ENCODE data around the gene LORICRIN.

The LORICRIN gene

DNA sequence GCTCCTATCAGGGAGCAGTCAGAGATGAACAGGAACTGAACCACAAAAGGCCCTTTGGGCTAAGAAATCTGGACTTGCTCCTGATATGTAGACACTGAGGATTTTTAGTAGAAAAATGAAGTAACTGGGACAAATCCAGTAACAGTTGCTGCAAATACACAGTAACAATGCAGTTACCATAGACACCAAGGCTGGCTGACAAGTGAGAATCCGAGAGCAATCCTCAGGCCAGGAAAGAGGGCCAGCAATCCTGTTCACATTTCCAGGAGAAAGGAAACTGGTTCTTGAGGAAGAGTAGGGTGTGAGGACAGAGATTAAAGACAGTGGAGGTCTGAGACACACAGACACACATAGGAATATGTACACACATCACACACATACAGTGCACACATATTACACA is 9.3 kb upstream of the LORICRIN start:
- DNase-seq (ENCODE audit: low spot score): no peak

GRCh38 chr1:153251087-153251486 is 8.4 kb upstream of the LORICRIN start:
- DNase-seq (ENCODE audit: low spot score): no peak

GRCh38 chr1:153251562-153251961 is 7.9 kb upstream of the LORICRIN start:
- no peak for DNase-seq (ENCODE audit: low spot score)

DNA sequence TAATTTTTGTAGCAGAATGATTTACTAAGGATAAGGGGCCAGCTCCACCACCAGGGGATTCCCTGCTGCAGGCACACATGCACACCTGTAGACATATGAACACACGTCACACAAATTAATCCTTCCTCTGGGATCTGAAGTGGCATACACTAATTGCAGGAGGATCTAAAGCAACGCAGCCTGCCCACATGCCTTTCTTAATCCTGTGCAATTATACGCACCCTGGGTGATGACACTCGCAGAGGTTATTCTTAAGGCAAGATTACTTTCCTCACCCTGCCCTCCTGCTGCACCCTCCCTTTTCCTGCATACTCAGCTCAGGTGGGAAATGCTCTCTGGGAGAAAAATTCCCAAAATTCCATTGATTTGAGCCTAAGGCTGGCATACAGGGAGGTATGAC is 7.5 kb upstream of the LORICRIN start:
- DNase-seq (ENCODE audit: low spot score): no peak

DNA sequence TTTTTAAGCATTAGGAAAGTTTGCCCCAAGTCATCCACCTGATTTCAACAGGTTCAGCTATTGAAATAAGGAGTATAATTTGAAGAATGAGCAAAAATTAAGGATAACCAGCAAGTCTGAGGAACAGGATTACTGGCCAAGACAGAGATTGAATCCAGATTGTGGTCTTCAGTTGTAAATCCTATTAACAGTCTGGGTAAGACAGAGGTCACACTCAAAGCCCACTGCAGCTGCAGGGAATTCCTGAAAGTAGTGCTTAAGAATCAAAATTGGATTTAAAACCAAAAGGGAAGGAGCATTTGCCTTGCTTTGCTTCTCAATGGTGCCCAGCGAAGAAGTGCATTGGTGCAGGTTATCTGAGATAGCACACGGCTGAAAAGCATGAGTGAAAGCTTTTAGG is 6.4 kb upstream of the LORICRIN start:
- DNase-seq (ENCODE audit: low spot score): no peak

GRCh38 chr1:153253693-153254092 is 5.8 kb upstream of the LORICRIN start:
- DNase-seq (ENCODE audit: low spot score): no peak

DNA sequence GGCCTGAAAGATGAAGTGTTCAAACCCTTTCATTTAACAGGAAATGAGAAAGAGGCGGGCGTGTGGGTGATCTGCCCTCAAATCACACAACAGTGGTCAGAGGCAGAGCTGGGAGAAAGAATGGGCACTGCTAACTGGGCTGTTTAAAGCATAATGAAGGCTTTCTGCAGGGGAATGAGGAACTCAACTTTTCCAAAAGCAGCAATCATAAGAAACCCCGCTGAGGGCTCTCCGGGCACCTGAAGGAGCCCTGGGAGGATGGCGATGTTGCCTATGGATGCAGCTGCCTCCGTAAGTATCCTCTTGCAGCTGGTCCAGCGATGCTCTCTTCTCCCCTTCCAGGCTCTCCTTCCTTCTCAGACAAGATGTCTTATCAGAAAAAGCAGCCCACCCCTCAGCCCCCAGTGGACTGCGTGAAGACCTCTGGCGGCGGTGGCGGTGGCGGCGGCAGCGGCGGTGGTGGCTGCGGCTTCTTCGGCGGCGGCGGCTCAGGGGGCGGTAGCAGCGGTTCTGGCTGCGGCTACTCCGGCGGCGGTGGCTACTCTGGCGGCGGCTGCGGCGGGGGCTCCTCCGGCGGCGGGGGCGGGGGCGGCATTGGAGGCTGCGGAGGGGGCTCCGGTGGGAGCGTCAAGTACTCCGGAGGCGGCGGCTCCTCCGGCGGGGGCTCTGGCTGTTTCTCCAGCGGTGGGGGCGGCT is 1.2 kb downstream of the LORICRIN start:
- DNase-seq (ENCODE audit: low spot score): no peak

- DNase-seq (ENCODE audit: low spot score): no peak
Observed at GRCh38 chr1:153261281-153262069, 2.0 kb downstream of the LORICRIN start.

GRCh38 chr1:153262070-153262366 is 2.5 kb downstream of the LORICRIN start:
- DNase-seq (ENCODE audit: low spot score): no peak

DNA sequence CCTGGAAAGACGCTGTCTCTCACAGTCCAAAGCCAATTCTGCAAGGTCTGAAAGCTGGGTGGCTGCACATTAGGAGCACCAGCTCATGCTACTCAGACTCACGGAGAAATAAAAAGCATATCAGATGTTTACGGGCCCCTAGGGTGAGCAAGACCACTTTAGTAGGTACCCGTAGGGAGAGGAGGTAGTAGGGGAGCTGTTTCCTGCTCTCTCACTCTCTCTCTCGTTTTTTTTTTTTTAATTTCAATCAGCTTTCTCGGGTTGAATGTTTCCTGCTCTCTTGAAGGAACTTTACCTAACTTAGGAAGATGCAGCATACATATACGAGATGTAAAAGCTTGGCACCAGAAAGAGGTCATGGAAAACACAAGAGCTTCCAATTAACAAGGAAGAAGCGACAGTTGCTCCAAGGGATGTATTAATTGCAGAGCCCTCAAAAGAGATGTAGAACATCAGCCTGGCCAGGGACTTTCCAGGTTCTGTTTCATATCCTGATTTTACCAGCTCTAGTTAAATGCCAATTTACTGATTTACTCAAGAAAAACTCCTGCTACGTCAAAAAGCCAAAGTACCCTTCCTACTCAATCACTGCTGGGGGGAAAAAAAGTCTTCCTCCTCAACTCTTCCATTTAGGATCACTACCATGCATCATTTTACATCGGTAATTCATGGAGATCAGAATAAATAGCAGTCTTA is 3.1 kb downstream of the LORICRIN start:
- no peak for DNase-seq (ENCODE audit: low spot score)

DNA sequence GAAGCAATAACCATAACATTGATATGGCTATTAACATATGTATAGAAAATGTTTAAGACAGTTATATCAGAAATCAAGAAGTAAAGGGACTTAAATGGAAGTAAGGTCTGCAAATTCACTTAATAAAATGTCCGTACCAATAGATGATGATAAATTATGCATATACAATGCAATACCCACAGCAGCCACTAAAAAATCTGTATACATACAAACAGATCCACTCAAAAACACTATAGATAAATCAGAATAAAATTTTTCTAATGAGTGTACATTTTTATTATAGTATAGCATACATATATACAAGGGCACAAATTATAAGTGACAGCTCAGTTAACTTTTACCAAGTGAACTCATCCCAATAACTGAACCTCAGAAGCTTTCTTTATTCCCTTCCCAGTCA is 6.0 kb downstream of the LORICRIN start:
- no peak for DNase-seq (ENCODE audit: low spot score)

DNA sequence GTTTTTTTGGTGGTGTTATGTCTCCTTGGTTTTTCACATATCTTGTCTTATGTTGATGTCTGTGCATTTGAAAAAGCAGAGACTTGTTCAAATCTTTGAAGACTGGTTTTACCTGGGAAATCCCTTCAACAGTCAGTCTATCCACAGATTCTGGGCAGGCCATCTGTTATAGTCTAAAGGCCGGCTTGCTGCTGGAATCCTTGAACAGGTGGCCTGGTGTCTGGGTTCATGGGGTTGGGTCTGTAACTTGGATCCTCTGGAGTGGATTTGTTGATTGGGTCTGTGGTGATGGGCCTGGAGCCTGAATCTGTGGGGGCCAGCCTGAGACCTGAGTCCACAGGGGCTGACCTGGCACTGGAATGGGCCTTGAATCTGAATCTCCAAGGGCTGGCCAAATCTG is 12.2 kb downstream of the LORICRIN start:
- DNase-seq (ENCODE audit: low spot score): no peak

DNA sequence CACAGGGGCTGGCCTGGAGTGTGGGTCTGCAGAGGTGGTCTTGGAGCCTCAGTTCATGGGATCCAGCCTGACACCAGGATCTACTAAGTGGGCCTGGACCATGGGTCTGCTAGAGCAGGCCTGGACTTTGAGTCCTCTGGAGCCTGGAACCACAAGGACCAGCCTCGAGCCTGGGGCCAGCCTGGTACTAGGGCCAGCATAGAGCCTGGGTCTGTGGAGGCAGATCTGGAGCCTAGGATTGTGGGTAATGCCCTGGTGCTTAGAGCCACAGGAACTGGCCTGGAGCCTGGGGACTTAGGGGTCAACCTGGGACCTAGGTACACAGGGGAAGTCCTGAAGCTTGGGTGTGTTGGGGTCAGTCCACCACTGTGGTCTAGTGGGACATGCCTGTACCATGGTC is 12.7 kb downstream of the LORICRIN start:
- DNase-seq (ENCODE audit: low spot score): no peak

DNA sequence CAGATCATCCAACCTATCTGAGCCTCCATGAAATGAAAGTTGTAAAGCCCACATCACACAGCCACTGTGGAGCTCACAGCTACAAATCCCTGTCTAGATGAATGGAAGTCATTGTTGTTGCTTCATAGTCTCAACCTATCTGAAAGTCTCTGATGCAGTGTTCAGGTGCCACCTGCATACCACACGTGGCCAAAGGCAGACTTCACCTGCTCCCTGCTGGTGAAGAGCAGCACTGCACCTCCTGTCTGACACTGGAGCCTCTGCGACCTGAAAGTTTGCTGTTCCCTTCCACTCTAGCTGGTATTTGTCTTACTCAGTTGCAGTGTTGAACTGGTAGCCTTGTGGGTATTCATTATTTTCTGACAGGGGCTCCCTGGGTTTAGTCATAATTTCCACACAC is 18.4 kb downstream of the LORICRIN start:
- no peak for DNase-seq (ENCODE audit: low spot score)

DNA sequence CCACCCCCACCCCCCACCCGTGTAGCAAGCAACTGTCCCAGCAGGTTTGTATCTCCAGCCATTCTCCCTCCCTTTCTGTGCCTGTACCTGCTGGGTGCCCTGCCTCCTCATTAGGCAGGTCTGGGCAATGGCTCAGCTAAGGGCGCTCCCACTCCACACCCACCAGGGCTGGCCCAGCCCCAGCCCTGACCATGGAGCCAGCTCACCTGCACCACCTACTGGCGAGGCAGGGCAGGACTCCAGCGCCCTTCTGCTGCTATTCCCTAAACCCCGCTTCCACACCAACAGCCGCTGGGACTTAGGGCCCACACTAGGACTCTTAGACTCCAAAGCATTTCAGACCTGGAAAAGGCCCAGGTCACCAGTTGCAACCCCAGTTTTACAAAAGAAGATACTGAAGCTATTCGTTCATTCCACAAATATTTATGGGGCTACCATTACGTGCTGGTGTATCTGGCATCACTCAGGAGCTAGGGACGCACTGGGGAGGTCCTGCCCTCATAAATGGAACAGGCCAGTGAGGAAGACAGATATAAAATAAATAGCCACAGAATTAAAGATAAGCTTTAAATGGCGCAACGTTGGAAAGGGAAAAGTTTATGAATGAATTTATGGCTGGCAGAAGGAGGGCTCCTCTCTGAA is 29.3 kb downstream of the LORICRIN start:
- no peak for DNase-seq (ENCODE audit: low spot score)

GRCh38 chr1:153291514-153291913 is 32.0 kb downstream of the LORICRIN start:
- DNase-seq (ENCODE audit: low spot score): no peak

DNA sequence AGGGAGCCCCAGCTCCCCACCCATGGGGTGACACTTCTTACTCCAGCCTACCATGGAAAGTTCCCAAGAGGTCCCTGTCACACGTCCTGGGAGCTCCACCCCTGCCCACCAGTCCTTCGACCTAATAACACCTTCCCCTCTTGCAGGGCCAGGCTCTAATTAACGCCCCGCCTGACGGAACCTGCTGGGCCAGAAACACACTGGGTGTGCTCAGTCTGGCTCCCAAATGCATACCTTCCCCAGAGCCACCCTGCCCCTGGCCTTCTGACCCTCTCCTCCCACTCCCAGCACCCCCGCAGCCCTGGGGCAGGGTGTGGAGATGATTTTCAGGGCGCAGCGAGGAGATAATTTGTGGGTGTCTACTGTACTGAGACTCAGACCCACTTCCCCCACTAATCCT is 32.7 kb downstream of the LORICRIN start:
- no peak for DNase-seq (ENCODE audit: low spot score)

GRCh38 chr1:153292740-153293479 is 33.4 kb downstream of the LORICRIN start:
- no peak for DNase-seq (ENCODE audit: low spot score)

DNA sequence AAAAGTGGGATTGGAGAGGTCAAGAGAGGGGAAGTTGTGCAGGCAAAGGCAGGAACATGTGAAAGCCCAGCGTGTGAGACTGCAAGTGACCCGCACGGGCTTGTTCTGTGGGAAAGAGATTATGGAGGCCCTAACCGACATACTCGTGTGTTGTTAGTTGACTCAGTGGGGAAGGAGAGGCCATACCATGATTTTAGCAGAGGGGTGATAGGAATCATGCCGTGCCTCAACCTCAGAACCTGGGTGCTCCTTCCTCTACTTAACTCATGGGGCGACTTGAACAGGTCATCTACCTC is 33.9 kb downstream of the LORICRIN start:
- no peak for DNase-seq (ENCODE audit: low spot score)

DNA sequence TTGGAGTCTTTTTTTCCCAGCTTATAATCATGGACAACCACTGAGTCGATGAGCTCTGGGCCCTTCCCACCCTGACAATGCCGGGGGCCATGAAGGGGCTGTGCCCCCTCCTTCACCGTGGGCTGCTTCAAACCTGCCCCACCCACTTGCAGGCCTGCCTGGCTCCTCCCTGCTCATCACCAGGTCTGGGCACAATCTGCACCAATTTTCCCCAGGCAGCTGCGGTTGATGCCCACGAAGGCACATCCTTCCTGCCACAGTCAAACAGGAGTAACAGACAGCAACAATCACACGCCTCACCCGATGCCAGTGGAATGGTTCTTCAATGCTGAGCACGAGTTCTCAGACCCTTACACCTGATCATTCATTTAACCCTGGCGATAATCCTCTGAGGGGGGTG is 34.4 kb downstream of the LORICRIN start:
- no peak for DNase-seq (ENCODE audit: low spot score)

GRCh38 chr1:153302308-153302707 is 42.8 kb downstream of the LORICRIN start:
- DNase-seq (ENCODE audit: low spot score): no peak

- DNase-seq (ENCODE audit: low spot score): no peak
Observed at GRCh38 chr1:153305682-153306081, 46.2 kb downstream of the LORICRIN start.

All from globus pallidus (tissue), 1 donor.